Measurements from ENCODE around the gene ACTL8. TPM values are rescaled to one million over a fixed set of nuclear protein-coding genes. Genes with fewer than 3 reads are reported as not detected.

The ACTL8 gene
- 1.4 to 1.8 TPM (median 1.6 TPM) in 5 replicates for total RNA-seq (2022; extraction: Qiagen RNA extraction; ENCODE audit: low read depth)

DNA sequence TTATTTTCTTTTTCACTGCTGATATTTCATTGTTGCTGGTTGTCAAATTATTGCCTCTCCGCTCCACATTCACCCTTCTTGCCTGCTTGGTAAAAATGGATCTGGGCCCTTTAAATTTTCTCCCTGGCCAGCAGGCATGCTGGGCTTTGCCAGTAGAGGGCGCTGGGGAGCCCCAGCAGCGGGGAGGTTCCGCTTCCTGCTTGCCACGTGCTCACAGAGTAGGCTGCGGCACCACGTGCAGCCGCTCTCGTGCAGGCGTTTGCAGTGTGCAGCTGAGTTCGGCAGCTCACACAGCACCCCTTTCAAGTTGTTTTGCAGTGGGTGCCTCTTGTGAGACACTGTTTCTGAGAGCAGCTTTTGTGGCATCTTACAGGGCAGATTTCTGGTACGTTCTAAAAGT is at the start of gene ACTL8:
TSS of gene ACTL8 (plus strand) at position 214 of the 400 bp plus-strand sequence. CDS start 67,676 bp downstream, outside the sequence.

Other genes with a start within 250 kb of the ACTL8 start
- gene ARHGEF10L, start 215.6 kb upstream of the ACTL8 start, total RNA-seq (2022; extraction: Qiagen RNA extraction; ENCODE audit: low read depth): 5.7 to 7.5 TPM (median 5.7 TPM) in 5 replicates